ENCODE results near the gene CLASP1.

The CLASP1 gene

GRCh38 chr2:121532894-121533293 lies 116.4 kb downstream of the CLASP1 start:
- Mint-ChIP-seq H3K4me3 (no peak overlapping the region), H3K27ac (no peak overlapping the region), H3K36me3 (no peaks in the 10 kb centered on the region), H3K4me1 (ENCODE audit: low read depth) (peaks cover 44% of the 10 kb centered on the region), H3K9me3 (ENCODE audit: low read depth) (no peaks in the 10 kb centered on the region), H3K27me3 (no peaks in the 10 kb centered on the region)

DNA sequence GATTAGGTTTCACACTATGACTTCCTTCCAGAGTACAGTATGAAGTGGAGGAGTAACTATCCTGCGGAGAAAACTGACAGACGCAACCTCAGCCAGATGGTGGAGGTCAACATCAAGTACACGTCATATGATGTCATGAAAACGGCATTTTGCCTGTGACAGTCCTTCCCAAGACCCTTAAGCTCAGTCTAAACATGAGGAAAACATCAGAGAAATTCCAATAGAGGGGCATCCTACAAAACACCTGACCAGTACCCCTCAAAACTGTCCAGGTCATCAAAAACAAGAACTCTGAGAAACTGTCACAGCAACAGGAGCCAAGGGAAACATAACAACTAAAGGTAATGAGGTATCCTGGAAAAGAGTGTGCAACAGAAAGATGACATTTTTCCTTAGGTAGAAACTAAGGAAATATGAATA lies 116.9 kb downstream of the CLASP1 start:
- Mint-ChIP-seq H3K4me1 (ENCODE audit: low read depth) (peaks cover 46% of the 10 kb centered on the region), H3K9me3 (ENCODE audit: low read depth) (no peaks in the 10 kb centered on the region), H3K4me3 (peak overlapping the region; percentile 63), H3K36me3 (no peaks in the 10 kb centered on the region), H3K27ac (peak overlapping the region; percentile 50), H3K27me3 (no peaks in the 10 kb centered on the region)

DNA sequence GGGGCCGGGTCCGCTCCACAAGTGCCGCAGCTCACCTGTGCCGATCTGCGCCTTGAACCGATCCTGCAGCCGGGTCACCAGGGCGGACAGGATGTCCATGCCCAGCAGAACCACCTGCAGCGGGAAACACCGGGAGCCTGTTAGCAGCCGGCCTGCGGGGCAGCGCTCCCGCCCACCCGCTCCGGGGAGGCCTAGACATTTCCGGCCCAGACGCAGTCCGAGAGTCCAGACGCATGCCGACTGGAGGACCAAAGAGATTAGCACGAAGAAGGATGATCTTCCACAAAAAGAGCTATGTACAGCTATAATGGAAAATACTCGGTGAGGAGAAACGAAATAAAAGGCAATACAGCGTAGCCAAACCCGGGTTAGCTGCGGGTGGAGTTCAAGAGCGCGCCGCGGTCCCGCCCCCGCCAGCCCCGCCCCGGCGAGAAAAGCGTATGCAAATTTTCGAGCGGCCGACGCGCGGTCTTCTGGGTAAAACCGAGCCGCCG lies 119.0 kb downstream of the CLASP1 start:
- peaks cover 54% of the 10 kb centered on the region for H3K4me1 Mint-ChIP-seq (ENCODE audit: low read depth)
- peak overlapping the region; percentile 96 for H3K4me3 Mint-ChIP-seq
- no peaks in the 10 kb centered on the region for H3K36me3 Mint-ChIP-seq
- no peaks in the 10 kb centered on the region for H3K27me3 Mint-ChIP-seq
- no peaks in the 10 kb centered on the region for H3K9me3 Mint-ChIP-seq (ENCODE audit: low read depth)
- peak overlapping the region; percentile 98 for H3K27ac Mint-ChIP-seq

- Mint-ChIP-seq H3K4me1 (ENCODE audit: low read depth) (peaks cover 54% of the 10 kb centered on the region), H3K36me3 (no peaks in the 10 kb centered on the region), H3K4me3 (peak overlapping the region; percentile 96), H3K27me3 (no peaks in the 10 kb centered on the region), H3K27ac (peak overlapping the region; percentile 98), H3K9me3 (ENCODE audit: low read depth) (no peaks in the 10 kb centered on the region)
Measured at GRCh38 chr2:121529439-121530211, 119.6 kb downstream of the CLASP1 start.

- Mint-ChIP-seq H3K4me1 (ENCODE audit: low read depth) (peaks cover 40% of the 10 kb centered on the region), H3K27ac (peak overlapping the region; percentile 67), H3K9me3 (ENCODE audit: low read depth) (no peaks in the 10 kb centered on the region), H3K4me3 (peak overlapping the region; percentile 47), H3K36me3 (no peaks in the 10 kb centered on the region), H3K27me3 (no peaks in the 10 kb centered on the region)
Measured at GRCh38 chr2:121527009-121527682, 122.1 kb downstream of the CLASP1 start.

DNA sequence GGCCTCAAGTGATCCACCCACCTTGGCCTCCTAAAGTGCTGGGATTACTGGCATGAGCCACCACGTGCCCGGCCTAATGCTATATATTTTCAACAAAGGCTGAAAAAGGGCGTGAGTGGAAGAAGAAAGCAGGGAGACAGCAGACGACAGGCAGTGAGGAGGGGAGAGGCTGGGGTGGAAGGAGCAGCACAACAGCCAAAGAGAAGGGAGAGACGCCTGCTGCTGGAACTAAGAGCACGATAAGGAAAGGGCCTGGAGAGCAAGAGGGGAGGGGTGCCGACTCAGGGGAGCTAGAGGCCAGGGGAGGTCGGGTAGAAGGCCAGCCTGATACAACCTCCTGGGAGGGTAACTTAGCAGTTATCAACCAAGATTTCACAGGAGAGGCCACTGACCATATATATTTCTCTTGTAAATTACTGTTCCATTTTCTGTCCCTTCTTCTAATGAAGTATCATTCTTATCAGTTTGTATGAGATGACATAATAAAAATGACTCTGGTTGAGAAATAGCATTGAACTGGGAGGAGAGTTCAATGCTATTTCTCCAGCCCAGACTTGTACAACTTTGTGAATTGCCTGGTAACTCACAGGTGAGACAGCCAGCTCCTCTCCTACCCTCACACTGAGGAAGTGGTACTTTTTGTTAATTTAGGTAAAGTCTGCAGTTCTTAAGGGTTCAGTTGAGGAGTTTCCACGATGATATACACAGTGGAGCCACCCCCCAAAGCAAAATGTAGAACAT lies 124.4 kb downstream of the CLASP1 start:
- Mint-ChIP-seq H3K4me1 (ENCODE audit: low read depth) (peaks cover 34% of the 10 kb centered on the region), H3K4me3 (no peak overlapping the region), H3K27ac (peak overlapping the region; percentile 54), H3K27me3 (no peaks in the 10 kb centered on the region), H3K36me3 (no peaks in the 10 kb centered on the region), H3K9me3 (ENCODE audit: low read depth) (no peaks in the 10 kb centered on the region)

DNA sequence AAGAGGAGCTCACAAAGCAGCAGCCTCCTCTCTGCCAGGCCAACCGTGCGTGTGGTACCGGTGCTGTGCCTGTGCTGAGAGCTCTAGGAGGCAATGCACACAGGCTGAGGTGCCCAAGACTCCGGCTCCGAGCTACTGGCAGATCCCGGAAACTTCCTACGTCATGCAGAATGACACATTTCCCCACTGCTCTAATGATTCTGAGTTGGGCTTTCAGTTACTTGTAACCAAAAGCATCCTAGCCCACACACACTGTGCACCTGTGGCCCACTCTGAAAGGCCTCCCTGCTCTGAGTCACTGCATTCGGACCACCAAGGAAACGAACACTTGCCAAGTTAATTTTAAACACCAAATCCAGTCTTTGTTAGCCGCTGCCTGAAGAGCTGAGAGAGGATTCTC lies 127.9 kb downstream of the CLASP1 start:
- Mint-ChIP-seq H3K27me3 (no peaks in the 10 kb centered on the region), H3K4me1 (ENCODE audit: low read depth) (peaks cover 9% of the 10 kb centered on the region), H3K36me3 (peaks cover 8% of the 10 kb centered on the region), H3K4me3 (no peak overlapping the region), H3K27ac (no peak overlapping the region), H3K9me3 (ENCODE audit: low read depth) (no peaks in the 10 kb centered on the region)

GRCh38 chr2:121520641-121520994 lies 128.6 kb downstream of the CLASP1 start:
- peaks cover 8% of the 10 kb centered on the region for H3K36me3 Mint-ChIP-seq
- peaks cover 2% of the 10 kb centered on the region for H3K4me1 Mint-ChIP-seq (ENCODE audit: low read depth)

GRCh38 chr2:121519732-121520640 lies 129.3 kb downstream of the CLASP1 start:
- Mint-ChIP-seq H3K27me3 (no peaks in the 10 kb centered on the region), H3K9me3 (ENCODE audit: low read depth) (no peaks in the 10 kb centered on the region), H3K4me1 (ENCODE audit: low read depth) (peaks cover 2% of the 10 kb centered on the region), H3K4me3 (no peak overlapping the region), H3K36me3 (peaks cover 8% of the 10 kb centered on the region), H3K27ac (no peak overlapping the region)

More at GRCh38 chr2:121520641-121520994, 128.6 kb downstream of the CLASP1 start:
- no peaks in the 10 kb centered on the region for H3K27me3 Mint-ChIP-seq
- peak overlapping the region; percentile 37 for H3K27ac Mint-ChIP-seq
- no peak overlapping the region for H3K4me3 Mint-ChIP-seq
- H3K9me3 Mint-ChIP-seq (ENCODE audit: low read depth): no peaks in the 10 kb centered on the region

GRCh38 chr2:121519153-121519552 lies 130.1 kb downstream of the CLASP1 start:
- Mint-ChIP-seq H3K36me3 (peaks cover 8% of the 10 kb centered on the region), H3K9me3 (ENCODE audit: low read depth) (no peaks in the 10 kb centered on the region), H3K4me1 (ENCODE audit: low read depth) (peaks cover 2% of the 10 kb centered on the region), H3K4me3 (no peak overlapping the region), H3K27ac (no peak overlapping the region), H3K27me3 (no peaks in the 10 kb centered on the region)

DNA sequence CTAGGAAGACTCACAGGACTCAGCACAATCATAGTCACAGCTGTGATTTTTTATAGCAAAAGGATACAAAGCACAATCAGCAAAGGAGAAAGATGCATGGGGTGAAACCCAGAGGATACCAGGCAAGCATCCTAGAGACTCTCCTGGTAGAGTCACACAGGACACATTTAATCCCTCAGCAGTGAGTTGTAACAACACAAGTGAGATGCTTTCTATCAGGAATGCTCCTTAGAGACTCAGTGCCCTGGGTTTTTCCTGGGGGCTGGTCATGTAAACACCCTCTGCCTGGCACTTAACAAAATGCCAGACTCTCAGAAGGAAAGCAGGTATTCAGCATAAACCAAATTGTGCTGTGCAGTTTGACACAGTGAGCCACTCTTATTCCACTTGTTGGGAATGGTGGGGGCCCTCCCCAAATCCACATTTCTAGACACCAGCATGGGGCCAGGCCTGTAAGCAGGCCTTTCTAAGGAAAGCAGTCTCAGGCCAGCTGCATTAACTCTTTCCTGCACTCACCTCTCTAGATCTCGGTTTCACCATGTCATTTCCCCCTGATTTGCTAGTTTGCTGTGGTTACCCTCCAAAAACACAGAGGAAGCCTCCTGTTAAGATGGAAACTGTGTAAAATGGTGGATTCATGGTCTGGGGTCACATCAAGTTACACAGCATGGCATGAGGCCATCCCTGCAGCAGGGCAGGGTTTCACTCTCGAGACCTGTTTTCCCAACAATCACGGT lies 135.5 kb downstream of the CLASP1 start:
- H3K9me3 Mint-ChIP-seq (ENCODE audit: low read depth): no peaks in the 10 kb centered on the region
- H3K27ac Mint-ChIP-seq: peak overlapping the region; percentile 16
- H3K27me3 Mint-ChIP-seq: no peaks in the 10 kb centered on the region
- H3K4me1 Mint-ChIP-seq (ENCODE audit: low read depth): peaks cover 2% of the 10 kb centered on the region
- H3K4me3 Mint-ChIP-seq: no peak overlapping the region
- peaks cover 19% of the 10 kb centered on the region for H3K36me3 Mint-ChIP-seq

GRCh38 chr2:121510857-121511256 lies 138.4 kb downstream of the CLASP1 start:
- Mint-ChIP-seq H3K27me3 (no peaks in the 10 kb centered on the region), H3K36me3 (peaks cover 16% of the 10 kb centered on the region), H3K4me3 (no peak overlapping the region), H3K4me1 (ENCODE audit: low read depth) (peaks cover 17% of the 10 kb centered on the region), H3K9me3 (ENCODE audit: low read depth) (no peaks in the 10 kb centered on the region), H3K27ac (no peak overlapping the region)

- Mint-ChIP-seq H3K9me3 (ENCODE audit: low read depth) (no peaks in the 10 kb centered on the region), H3K27me3 (no peaks in the 10 kb centered on the region), H3K4me3 (no peak overlapping the region), H3K4me1 (ENCODE audit: low read depth) (peaks cover 17% of the 10 kb centered on the region), H3K36me3 (peaks cover 27% of the 10 kb centered on the region), H3K27ac (peak overlapping the region; percentile 30)
Measured at GRCh38 chr2:121506621-121507020, 142.6 kb downstream of the CLASP1 start.
